Middle frontal gyrus (tissue), 1 donor: Measurements from ENCODE around the gene SMIM1.
"Not testable (repeated sequence)": the region's sequence is repeated elsewhere in the genome, so short reads cannot be mapped to it uniquely, and the experiment has no call there.

Source experiments
- DNase-seq: peaks from one replicate; pipeline ENCODE4 v3.0.0-alpha.2; 2015; ENCODE audit warnings: low spot score; ENCODE audit errors: extremely low spot score

SMIM1 gene

GRCh38 chr1:3736708-3737107 is 35.8 kb upstream of the SMIM1 start:
- no peak for DNase-seq

GRCh38 chr1:3738943-3739342 is 33.6 kb upstream of the SMIM1 start:
- DNase-seq: no peak

GRCh38 chr1:3740042-3740441 is 32.5 kb upstream of the SMIM1 start:
- DNase-seq: no peak

GRCh38 chr1:3740752-3741151 is 31.8 kb upstream of the SMIM1 start:
- DNase-seq: no peak

- no peak for DNase-seq
These were observed 30.7 kb upstream of the SMIM1 start for GRCh38 chr1:3741566-3742438.

GRCh38 chr1:3742439-3743298 is 29.9 kb upstream of the SMIM1 start:
- no peak for DNase-seq

GRCh38 chr1:3743421-3743820 is 29.1 kb upstream of the SMIM1 start:
- DNase-seq: no peak

GRCh38 chr1:3743826-3744225 is 28.7 kb upstream of the SMIM1 start:
- DNase-seq: no peak

- DNase-seq: no peak
These were observed 27.9 kb upstream of the SMIM1 start for GRCh38 chr1:3744646-3745045.

GRCh38 chr1:3745071-3745470 is 27.5 kb upstream of the SMIM1 start:
- DNase-seq: no peak

GRCh38 chr1:3745590-3746381 is 26.8 kb upstream of the SMIM1 start:
- no peak for DNase-seq

GRCh38 chr1:3746389-3746829 is 26.1 kb upstream of the SMIM1 start:
- DNase-seq: no peak

- DNase-seq: peak; percentile 66
These were observed 25.6 kb upstream of the SMIM1 start for GRCh38 chr1:3746830-3747521.

GRCh38 chr1:3747522-3747848 is 25.1 kb upstream of the SMIM1 start:
- DNase-seq: no peak

- no peak for DNase-seq
These were observed 24.6 kb upstream of the SMIM1 start for GRCh38 chr1:3747903-3748302.

GRCh38 chr1:3748316-3748900 is 24.1 kb upstream of the SMIM1 start:
- DNase-seq: not testable (repeated sequence)

GRCh38 chr1:3749512-3749911 is 23.0 kb upstream of the SMIM1 start:
- DNase-seq: no peak

GRCh38 chr1:3750741-3751140 is 21.8 kb upstream of the SMIM1 start:
- DNase-seq: no peak

- no peak for DNase-seq
These were observed 20.1 kb upstream of the SMIM1 start, which contains the start of gene CCDC27 for GRCh38 chr1:3752400-3752945. CCDC27 (plus strand) TSS chr1:3752450; CDS start chr1:3752482, 32 bp downstream.
